HepG2 (cell line): Measurements from ENCODE around the gene CDHR3. TPM values are rescaled to one million over a fixed set of nuclear protein-coding genes. Genes with fewer than 3 reads are reported as not detected.
A peak's percentile ranks its signal among the peaks of the same experiment; 100 is the strongest.

Experiments used
- ARHGAP35 ChIP-seq: sonication (generic); formaldehyde crosslinking; IDR thresholded peaks from 2 replicates; pipeline ENCODE4 v1.9.0; 2022; ENCODE audit warnings: mild to moderate bottlenecking, inconsistent platforms, moderate library complexity, missing genetic modification reagents, borderline replicate concordance
- ATM ChIP-seq: fragments of 450-650 bp; IDR thresholded peaks from 2 replicates; pipeline ENCODE4 v1.7.1; 2017; ENCODE audit warnings: mild to moderate bottlenecking, borderline replicate concordance
- BCL6 ChIP-seq: IDR thresholded peaks from 2 replicates; pipeline ENCODE4 v1.6.1; 2016; ENCODE audit warnings: missing genetic modification reagents, missing compliant biosample characterization
- CHD4 ChIP-seq: fragments of 200-600 bp; sonication (generic); IDR thresholded peaks from 2 replicates; pipeline ENCODE4 v1.7.0; 2017; ENCODE audit warnings: mild to moderate bottlenecking, low read length, borderline replicate concordance
- DPF2 ChIP-seq: sonication (generic); formaldehyde crosslinking; IDR thresholded peaks from 2 replicates; pipeline ENCODE4 v1.4.0; 2020; ENCODE audit warnings: mild to moderate bottlenecking, low read depth, missing genetic modification reagents, borderline replicate concordance
- DR1 ChIP-seq: sonication (generic); formaldehyde crosslinking; IDR thresholded peaks from 2 replicates; pipeline ENCODE4 v1.8.0; 2021; ENCODE audit warnings: mild to moderate bottlenecking, missing genetic modification reagents, inconsistent platforms
- GATAD1 ChIP-seq: IDR thresholded peaks from 2 replicates; pipeline ENCODE4 v1.6.1; 2016; ENCODE audit warnings: missing genetic modification reagents, missing compliant biosample characterization
- HHEX ChIP-seq: IDR thresholded peaks from 2 replicates; pipeline ENCODE4 v1.6.1; 2016; ENCODE audit warnings: control low read depth
- IKZF1 ChIP-seq: fragments of 450-650 bp; IDR thresholded peaks from 2 replicates; pipeline ENCODE4 v1.7.1; 2016
- KLF15 ChIP-seq: sonication (generic); formaldehyde crosslinking; IDR thresholded peaks from 2 replicates; pipeline ENCODE4 v1.8.1; 2023; ENCODE audit warnings: borderline replicate concordance, mild to moderate bottlenecking, inconsistent platforms, missing genetic modification reagents, mixed read lengths
- MED1 ChIP-seq: sonication (generic); formaldehyde crosslinking; IDR thresholded peaks from 2 replicates; pipeline ENCODE4 v1.4.0; 2020; ENCODE audit warnings: missing genetic modification reagents
- MXI1 ChIP-seq: IDR thresholded peaks from 3 replicates; pipeline ENCODE4 v1.6.1; 2012; ENCODE audit warnings: low read depth, low read length, inconsistent platforms, borderline replicate concordance
- NFKBIZ ChIP-seq: IDR thresholded peaks from 2 replicates; pipeline ENCODE4 v1.6.1; 2018; ENCODE audit warnings: missing genetic modification reagents, missing compliant biosample characterization
- NRL ChIP-seq: sonication (generic); formaldehyde crosslinking; IDR thresholded peaks from 2 replicates; pipeline ENCODE4 v1.5.0; 2020; ENCODE audit warnings: missing genetic modification reagents, mild to moderate bottlenecking, moderate library complexity, borderline replicate concordance
- PCBP2 ChIP-seq: fragments of 200-400 bp; formaldehyde crosslinking; optimal IDR thresholded peaks from 2 replicates; pipeline ENCODE3; 2018; ENCODE audit warnings: low read length, low read depth; ENCODE audit not compliant: poor library complexity, severe bottlenecking
- PHF20 ChIP-seq: sonication (generic); formaldehyde crosslinking; IDR thresholded peaks from 2 replicates; pipeline ENCODE4 v1.5.0; 2020; ENCODE audit warnings: mild to moderate bottlenecking, missing genetic modification reagents
- RELA ChIP-seq: sonication (generic); formaldehyde crosslinking; IDR thresholded peaks from 2 replicates; pipeline ENCODE4 v1.4.0; 2020; ENCODE audit warnings: missing genetic modification reagents
- RFXANK ChIP-seq: IDR thresholded peaks from 2 replicates; pipeline ENCODE4 v1.6.1; 2016
- SAP130 ChIP-seq: IDR thresholded peaks from 2 replicates; pipeline ENCODE4 v1.6.1; 2016; ENCODE audit warnings: low read depth
- SMC3 ChIP-seq: IDR thresholded peaks from 2 replicates; pipeline ENCODE4 v1.6.1; 2011; ENCODE audit warnings: low read length, improper control_type of control experiment
- SNAPC5 ChIP-seq: sonication (generic); formaldehyde crosslinking; IDR thresholded peaks from 2 replicates; pipeline ENCODE4 v1.8.1; 2023; ENCODE audit warnings: mild to moderate bottlenecking, missing genetic modification reagents, borderline replicate concordance
- TRIM24 ChIP-seq: sonication (generic); formaldehyde crosslinking; IDR thresholded peaks from 2 replicates; pipeline ENCODE4 v1.8.0; 2022; ENCODE audit warnings: mild to moderate bottlenecking, missing genetic modification reagents
- TSC22D2 ChIP-seq: sonication (generic); formaldehyde crosslinking; IDR thresholded peaks from 2 replicates; pipeline ENCODE4 v1.5.1; 2020; ENCODE audit warnings: missing genetic modification reagents, mild to moderate bottlenecking, borderline replicate concordance
- ZBTB14 ChIP-seq: sonication (generic); formaldehyde crosslinking; IDR thresholded peaks from 2 replicates; pipeline ENCODE4 v1.4.0; 2020; ENCODE audit warnings: missing genetic modification reagents
- ZBTB46 ChIP-seq: sonication (generic); formaldehyde crosslinking; IDR thresholded peaks from 2 replicates; pipeline ENCODE4 v1.4.0; 2020; ENCODE audit warnings: mild to moderate bottlenecking, missing genetic modification reagents, borderline replicate concordance
- ZNF10 ChIP-seq: sonication (generic); formaldehyde crosslinking; IDR thresholded peaks from 2 replicates; pipeline ENCODE4 v1.4.0; 2020; ENCODE audit warnings: mild to moderate bottlenecking, low read depth, missing genetic modification reagents, borderline replicate concordance
- ZNF12 ChIP-seq: sonication (generic); formaldehyde crosslinking; IDR thresholded peaks from 2 replicates; pipeline ENCODE4 v1.5.0; 2020; ENCODE audit warnings: missing genetic modification reagents
- ZNF143 ChIP-seq: sonication (generic); formaldehyde crosslinking; IDR thresholded peaks from 2 replicates; pipeline ENCODE4 v1.4.0; 2020; ENCODE audit warnings: missing genetic modification reagents
- ZNF180 ChIP-seq: sonication (generic); formaldehyde crosslinking; IDR thresholded peaks from 2 replicates; pipeline ENCODE4 v1.4.0; 2020; ENCODE audit warnings: low read depth, missing genetic modification reagents, borderline replicate concordance
- ZNF577 ChIP-seq: sonication (generic); formaldehyde crosslinking; IDR thresholded peaks from 2 replicates; pipeline ENCODE4 v1.4.0; 2020; ENCODE audit warnings: mild to moderate bottlenecking, low read depth, missing genetic modification reagents, borderline replicate concordance
- ZNF773 ChIP-seq: sonication (generic); formaldehyde crosslinking; IDR thresholded peaks from 2 replicates; pipeline ENCODE4 v1.4.0; 2020; ENCODE audit warnings: missing genetic modification reagents, borderline replicate concordance
- ZSCAN12 ChIP-seq: sonication (generic); formaldehyde crosslinking; IDR thresholded peaks from 2 replicates; pipeline ENCODE4 v1.9.0; 2021; ENCODE audit warnings: mild to moderate bottlenecking, missing genetic modification reagents
- polyA plus RNA-seq, 8 experiments: library from polyadenylated mRNA; depleted of rRNA in 3 of 8; stranded (reverse) in 7 of 8; unstranded in 1 of 8; fragments of >200 nt; fragmentation: Illumina TruSeq in 4 of 8; extraction: Trizol in 4 of 8; gene quantifications; 2 replicates each; pipeline versions ENCODE4 v1.2.1 to v1.2.3, GENCODE V29; 2011 to 2016; ENCODE audit warnings: low read depth in 4 of 8, missing spikeins in 1 of 8, mixed read lengths in 1 of 8; ENCODE audit not compliant: insufficient read depth in 1 of 8
- total RNA-seq, 5 experiments: library from RNA; depleted of rRNA; stranded (reverse); fragments of >200 nt; fragmentation: Illumina TruSeq; extraction: Trizol; gene quantifications; 2 replicates each; pipeline ENCODE4 v1.2.3, GENCODE V29; 2016; ENCODE audit warnings: low read depth in 1 of 5

CDHR3 gene
- total and polyA plus RNA-seq, 2 of the 13 experiments (the other 11 are each of a cell fraction or from before 2014, with no cell fraction given), result 6.5 to 11.8 TPM

- no peak for TF ChIP-seq TRIM24 (CRISPR knock-in tag)
- no peak for TF ChIP-seq ZNF12 (CRISPR knock-in tag)
- no peak for TF ChIP-seq ZNF577 (CRISPR knock-in tag)
- TF ChIP-seq ARHGAP35 (CRISPR knock-in tag), result no peak
- no peak for TF ChIP-seq ZBTB14 (CRISPR knock-in tag)
- TF ChIP-seq ZNF180 (CRISPR knock-in tag), result no peak
- TF ChIP-seq ZBTB46, result no peak
- no peak for TF ChIP-seq HHEX (CRISPR knock-in tag)
- no peak for TF ChIP-seq ZNF143
- no peak for TF ChIP-seq NRL (CRISPR knock-in tag)
- TF ChIP-seq MED1, result peak; percentile 53
- TF ChIP-seq MXI1, result no peak
- TF ChIP-seq ATM, result no peak
- no peak for TF ChIP-seq ZNF773 (CRISPR knock-in tag)
- TF ChIP-seq TSC22D2 (CRISPR knock-in tag), result no peak
- TF ChIP-seq PCBP2, result no peak
- TF ChIP-seq DR1 (CRISPR knock-in tag), result no peak
- no peak for TF ChIP-seq SMC3
- no peak for TF ChIP-seq KLF15 (CRISPR knock-in tag)
- TF ChIP-seq IKZF1, result no peak
- TF ChIP-seq DPF2 (CRISPR knock-in tag), result peak; percentile 60; the same call in 1 of the 2 replicates
- no peak for TF ChIP-seq SNAPC5 (CRISPR knock-in tag)
- TF ChIP-seq NFKBIZ, result no peak
- peak; percentile 55 for TF ChIP-seq BCL6 (CRISPR knock-in tag)
- TF ChIP-seq RELA, result no peak
- no peak for TF ChIP-seq GATAD1 (CRISPR knock-in tag)
- no peak for TF ChIP-seq CHD4
- no peak for TF ChIP-seq PHF20 (CRISPR knock-in tag)
- TF ChIP-seq ZNF10 (CRISPR knock-in tag), result no peak
- TF ChIP-seq RFXANK (CRISPR knock-in tag), result no peak
- TF ChIP-seq SAP130 (CRISPR knock-in tag), result peak; percentile 71
- TF ChIP-seq ZSCAN12 (CRISPR knock-in tag), result 0 out of 2 replicates have a peak, but pooled peaks have one; percentile 22
Measured at GRCh38 chr7:106071999-106072714, 109.1 kb downstream of the CDHR3 start (continued).
